Measurements from ENCODE around the gene PSTPIP2. TPM values are rescaled to one million over a fixed set of nuclear protein-coding genes. Genes with fewer than 3 reads are reported as not detected.

Gene PSTPIP2
- total and polyA plus RNA-seq, 9 of the 15 experiments (the other 6 are each of a cell fraction or from before 2014, with no cell fraction given): 14.0 to 45.7 (median 27.1) TPM

GRCh38 chr18:46048641-46049040, 23.4 kb downstream of the PSTPIP2 start:
- DNase-seq (ENCODE audit: extremely low read depth in 1 of 4, low spot score in 3 of 4): no peak
- Histone ChIP-seq H3K36me3 (ENCODE audit: control insufficient read depth, insufficient read depth, low read length) (0 out of 3 replicates have a peak, but pooled peaks cover 4% of the 10 kb centered on the region), H3K27me3 (ENCODE audit: control insufficient read depth in 2 of 2, insufficient read depth in 2 of 2, low read length in 2 of 2) (no peaks in the 10 kb centered on the region), H3K9ac (ENCODE audit: insufficient read depth in 1 of 2, low read depth in 2 of 2, low read length in 2 of 2) (no peak overlapping the region), H3K4me3 (no peak overlapping the region), H3K79me2 (ENCODE audit: control insufficient read depth, insufficient read depth, low read length) (peaks cover 41% of the 10 kb centered on the region), H3K27ac (ENCODE audit: extremely low read depth, low read depth, low read length) (no peak overlapping the region), H3K9me3 (replicated peaks; ENCODE audit: control insufficient read depth, insufficient read depth, low read depth, low read length) (no peaks in the 10 kb centered on the region), H3K4me1 (replicated peaks in 1 of 2; ENCODE audit: control insufficient read depth in 2 of 2, insufficient read depth in 2 of 2, low read length in 2 of 2) (peaks cover 0 to 13% of the 10 kb centered on the region in 2 experiments; a peak in 2 of 5 replicates), H3K9me1 (ENCODE audit: control insufficient read depth, insufficient read depth, low read length) (no peaks in the 10 kb centered on the region), H4K20me1 (replicated peaks; ENCODE audit: control insufficient read depth, insufficient read depth, low read length) (no peaks in the 10 kb centered on the region), H3K4me2 (ENCODE audit: insufficient read depth, low read length) (no peak overlapping the region), H2AFZ (ENCODE audit: low read depth, low read length) (no peak overlapping the region)
- no peak for TF ChIP-seq ARNT (IDR thresholded peaks at IDR 0.05)
- TF ChIP-seq MEF2D (tag; conservative IDR thresholded peaks at IDR 0.05; ENCODE audit: low read depth): no peak
- TF ChIP-seq ZNF589 (CRISPR knock-in tag; IDR thresholded peaks at IDR 0.05; ENCODE audit: low read depth): no peak
- TF ChIP-seq PREB (CRISPR knock-in tag; IDR thresholded peaks at IDR 0.05): no peak
- TF ChIP-seq ZNF395 (CRISPR knock-in tag; IDR thresholded peaks at IDR 0.05): no peak
- TF ChIP-seq BCLAF1 (IDR thresholded peaks at IDR 0.05; ENCODE audit: borderline replicate concordance in 1 of 2, control insufficient read depth in 1 of 2, low read depth in 2 of 2, low read length in 1 of 2): no peak
- TF ChIP-seq ZNF586 (CRISPR knock-in tag; conservative IDR thresholded peaks at IDR 0.05): no peak
- TF ChIP-seq POLR2A (conservative IDR thresholded peaks at IDR 0.05): no peak
- no peak for TF ChIP-seq E2F1 (CRISPR knock-in tag; IDR thresholded peaks at IDR 0.05)
- no peak for TF ChIP-seq MXD1 (CRISPR knock-in tag; IDR thresholded peaks at IDR 0.05; ENCODE audit: borderline replicate concordance, poor library complexity, severe bottlenecking)
- no peak for TF ChIP-seq ELF4 (CRISPR knock-in tag; IDR thresholded peaks at IDR 0.05)
- in situ Hi-C loops (cut with MboI): no loop called here
- ATAC-seq: no peak
- no TSS peak for BruUV-seq (replicated peaks)
- WGBS (ENCODE audit: insufficient coverage, low coverage, missing lambda C conversion rate): 100% methylated on average over 1 of the region's 1 CpG
- CTCF ChIA-PET (ENCODE audit: low intra/inter-chr PET ratio): no interaction called here
- POLR2A ChIA-PET: no interaction called here
- FAIRE-seq: no peak
- intact Hi-C loops (cut with micrococcal nuclease): no loop called here
